ENCODE measurements around the gene ZNF3.

Gene ZNF3

GRCh38 chr7:100088621-100089457 lies 7.3 kb upstream of the ZNF3 start, which contains the start of gene COPS6:
Gene COPS6, plus strand, starts transcription at chr7:100088969. Its CDS starts 22 bp downstream, at chr7:100088991.
- ATAC-seq: peak; percentile 57
- peak; percentile 96 for DNase-seq

GRCh38 chr7:100088095-100088620 lies 6.6 kb upstream of the ZNF3 start:
- ATAC-seq (no peak), DNase-seq (no peak)

GRCh38 chr7:100087055-100087750 lies 5.7 kb upstream of the ZNF3 start:
- no peak for DNase-seq
- no peak for ATAC-seq

- no peak for DNase-seq
Measured at GRCh38 chr7:100085515-100085914, 4.0 kb upstream of the ZNF3 start.

GRCh38 chr7:100082978-100083377 lies 1.5 kb upstream of the ZNF3 start:
- no peak for ATAC-seq
- DNase-seq: no peak

More at GRCh38 chr7:100085515-100085914, 4.0 kb upstream of the ZNF3 start:
- no peak for ATAC-seq

- no peak for DNase-seq
- peak; percentile 7 for ATAC-seq
Measured at GRCh38 chr7:100080907-100081534, 502 bp downstream of the ZNF3 start.

GRCh38 chr7:100079024-100079560 lies 2.4 kb downstream of the ZNF3 start:
- DNase-seq (no peak), ATAC-seq (no peak)

GRCh38 chr7:100077205-100077604 lies 4.3 kb downstream of the ZNF3 start:
- ATAC-seq: no peak
- DNase-seq: no peak

GRCh38 chr7:100075418-100075817 lies 6.1 kb downstream of the ZNF3 start:
- ATAC-seq (no peak), DNase-seq (no peak)

- DNase-seq (no peak), ATAC-seq (no peak)
Measured at GRCh38 chr7:100074841-100075240, 6.7 kb downstream of the ZNF3 start.

GRCh38 chr7:100072462-100072861 lies 9.1 kb downstream of the ZNF3 start:
- ATAC-seq: no peak

GRCh38 chr7:100071018-100071723 lies 10.4 kb downstream of the ZNF3 start:
- ATAC-seq: no peak
- DNase-seq: no peak

More at GRCh38 chr7:100072462-100072861, 9.1 kb downstream of the ZNF3 start:
- no peak for DNase-seq

- DNase-seq (no peak), ATAC-seq (no peak)
Measured at GRCh38 chr7:100069991-100070390, 11.5 kb downstream of the ZNF3 start.

- ATAC-seq (no peak), DNase-seq (no peak)
Measured at GRCh38 chr7:100066953-100067352, 14.6 kb downstream of the ZNF3 start.

GRCh38 chr7:100065452-100066186 lies 15.9 kb downstream of the ZNF3 start:
- ATAC-seq (no peak), DNase-seq (no peak)

- DNase-seq: no peak
Measured at GRCh38 chr7:100064162-100064561, 17.4 kb downstream of the ZNF3 start.

GRCh38 chr7:100063376-100063775 lies 18.1 kb downstream of the ZNF3 start:
- no peak for ATAC-seq
- no peak for DNase-seq

More at GRCh38 chr7:100064162-100064561, 17.4 kb downstream of the ZNF3 start:
- no peak for ATAC-seq

GRCh38 chr7:100061518-100062193 lies 19.9 kb downstream of the ZNF3 start:
- DNase-seq (no peak), ATAC-seq (no peak)

- no peak for DNase-seq
Measured at GRCh38 chr7:100059251-100059739, 22.2 kb downstream of the ZNF3 start.

GRCh38 chr7:100057006-100057405 lies 24.5 kb downstream of the ZNF3 start:
- ATAC-seq: no peak

More at GRCh38 chr7:100059251-100059739, 22.2 kb downstream of the ZNF3 start:
- no peak for ATAC-seq

More at GRCh38 chr7:100057006-100057405, 24.5 kb downstream of the ZNF3 start:
- no peak for DNase-seq

Data from stimulated activated naive CD8-positive, alpha-beta T cell treated with anti-CD3 and anti-CD28 coated beads, Interleukin-15, Interleukin-2, amounts not matched to agents 100 U/mL and 50 U/mL, for 24 hours (primary cell).